ENCODE measurements around the gene LTBP2.
"Not testable (repeated sequence)": the region's sequence is repeated elsewhere in the genome, so short reads cannot be mapped to it uniquely, and the experiment has no call there.

LTBP2 gene

DNA sequence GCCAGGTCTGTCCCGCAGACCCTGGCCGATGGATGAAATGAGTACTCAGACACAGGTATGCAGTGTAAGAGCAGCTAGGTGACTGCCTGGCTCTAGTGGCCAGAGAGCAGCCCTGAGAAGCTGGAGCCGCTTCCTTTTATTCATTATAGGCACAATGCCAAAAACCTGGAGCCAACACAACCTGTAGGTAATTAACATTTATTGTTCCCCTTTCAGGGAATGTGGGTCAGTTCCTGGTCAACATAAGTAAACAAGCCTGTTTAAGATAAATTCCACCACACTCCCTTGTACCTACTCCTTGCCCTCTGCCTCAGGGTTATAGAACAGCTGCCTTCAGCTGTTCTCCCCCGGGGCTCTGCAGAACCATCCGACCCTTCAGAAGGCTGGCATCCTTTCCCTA lies 157.6 kb downstream of the LTBP2 start:
- DNase-seq (ENCODE audit: low read depth, low spot score): not testable (repeated sequence)

Measured in activated naive CD8-positive, alpha-beta T cell treated with anti-CD3 and anti-CD28 coated beads, Interleukin-2, amount 50 U/mL, for 16 hours (primary cell).